GM23338 (cell line): ENCODE results near the gene LRRC27.

Source experiments
- CREB1 ChIP-seq: fragments of 250-450 bp; sonication (Bioruptor Pico); IDR thresholded peaks from 2 replicates; pipeline ENCODE4 v1.5.0; 2020; ENCODE audit warnings: low read depth, mild to moderate bottlenecking, moderate library complexity
- EZH2 ChIP-seq: fragments of 200-600 bp; sonication (generic); IDR thresholded peaks from one replicate; pipeline ENCODE4 v1.8.0; 2017; ENCODE audit warnings: antibody characterized with exemption, mild to moderate bottlenecking, low read depth; ENCODE audit not compliant: unreplicated experiment
- EZH2phosphoT487 ChIP-seq: fragments of 200-600 bp; sonication (generic); IDR thresholded peaks from one replicate; pipeline ENCODE4 v1.8.1; 2018; ENCODE audit warnings: antibody characterized with exemption; ENCODE audit not compliant: unreplicated experiment
- JUNB ChIP-seq: IDR thresholded peaks from one replicate; pipeline ENCODE4 v1.6.1; 2016; ENCODE audit warnings: antibody characterized with exemption; ENCODE audit not compliant: unreplicated experiment
- NANOG ChIP-seq: IDR thresholded peaks from 2 replicates; pipeline ENCODE4 v1.6.1; 2016; ENCODE audit warnings: antibody characterized with exemption, borderline replicate concordance
- POLR2AphosphoS5 ChIP-seq: IDR thresholded peaks from 2 replicates; pipeline ENCODE4 v1.6.1; 2016; ENCODE audit warnings: antibody characterized with exemption, low read depth
- REST ChIP-seq: IDR thresholded peaks from one replicate; pipeline ENCODE4 v1.6.1; 2018; ENCODE audit warnings: antibody characterized with exemption; ENCODE audit not compliant: unreplicated experiment
- STAT1 ChIP-seq: IDR thresholded peaks from one replicate; pipeline ENCODE4 v1.6.1; 2016; ENCODE audit warnings: antibody characterized with exemption; ENCODE audit not compliant: unreplicated experiment
- ZNF114 ChIP-seq: fragments of 250-450 bp; sonication (Bioruptor Pico); IDR thresholded peaks from 2 replicates; pipeline ENCODE4 v1.5.0; 2020; ENCODE audit warnings: mild to moderate bottlenecking, moderate library complexity
- ZNF331 ChIP-seq: fragments of 250-450 bp; sonication (Bioruptor Pico); IDR thresholded peaks from 2 replicates; pipeline ENCODE4 v1.5.0; 2020; ENCODE audit warnings: low read depth, mild to moderate bottlenecking, moderate library complexity
- TF ChIP-seq, protein P1 (sequence below), 2 experiments: fragments of 200-600 bp in 1 of 2; sonication (generic) in 1 of 2; conservative IDR thresholded peaks; 2 replicates each; pipeline versions ENCODE4 v1.5.1 to v1.6.1; 2016 to 2017; ENCODE audit warnings: antibody characterized with exemption in 2 of 2, low read depth in 2 of 2, mild to moderate bottlenecking in 2 of 2, moderate library complexity in 1 of 2
- TF ChIP-seq, protein P2 (sequence below): IDR thresholded peaks from 2 replicates; pipeline ENCODE4 v1.6.1; 2016; ENCODE audit warnings: antibody characterized with exemption

- TF ChIP-seq, protein P1, sequence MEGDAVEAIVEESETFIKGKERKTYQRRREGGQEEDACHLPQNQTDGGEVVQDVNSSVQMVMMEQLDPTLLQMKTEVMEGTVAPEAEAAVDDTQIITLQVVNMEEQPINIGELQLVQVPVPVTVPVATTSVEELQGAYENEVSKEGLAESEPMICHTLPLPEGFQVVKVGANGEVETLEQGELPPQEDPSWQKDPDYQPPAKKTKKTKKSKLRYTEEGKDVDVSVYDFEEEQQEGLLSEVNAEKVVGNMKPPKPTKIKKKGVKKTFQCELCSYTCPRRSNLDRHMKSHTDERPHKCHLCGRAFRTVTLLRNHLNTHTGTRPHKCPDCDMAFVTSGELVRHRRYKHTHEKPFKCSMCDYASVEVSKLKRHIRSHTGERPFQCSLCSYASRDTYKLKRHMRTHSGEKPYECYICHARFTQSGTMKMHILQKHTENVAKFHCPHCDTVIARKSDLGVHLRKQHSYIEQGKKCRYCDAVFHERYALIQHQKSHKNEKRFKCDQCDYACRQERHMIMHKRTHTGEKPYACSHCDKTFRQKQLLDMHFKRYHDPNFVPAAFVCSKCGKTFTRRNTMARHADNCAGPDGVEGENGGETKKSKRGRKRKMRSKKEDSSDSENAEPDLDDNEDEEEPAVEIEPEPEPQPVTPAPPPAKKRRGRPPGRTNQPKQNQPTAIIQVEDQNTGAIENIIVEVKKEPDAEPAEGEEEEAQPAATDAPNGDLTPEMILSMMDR (conservative IDR thresholded peaks at IDR 0.05; ENCODE audit: low read depth in 2 of 2) = no peak
- TF ChIP-seq REST (no peak), ZNF114 (CRISPR knock-in tag) (no peak), CREB1 (no peak), EZH2 (no peak), NANOG (no peak), POLR2AphosphoS5 (no peak), JUNB (no peak), EZH2phosphoT487 (no peak), STAT1 (no peak), ZNF331 (CRISPR knock-in tag) (no peak)
- TF ChIP-seq, protein P2, sequence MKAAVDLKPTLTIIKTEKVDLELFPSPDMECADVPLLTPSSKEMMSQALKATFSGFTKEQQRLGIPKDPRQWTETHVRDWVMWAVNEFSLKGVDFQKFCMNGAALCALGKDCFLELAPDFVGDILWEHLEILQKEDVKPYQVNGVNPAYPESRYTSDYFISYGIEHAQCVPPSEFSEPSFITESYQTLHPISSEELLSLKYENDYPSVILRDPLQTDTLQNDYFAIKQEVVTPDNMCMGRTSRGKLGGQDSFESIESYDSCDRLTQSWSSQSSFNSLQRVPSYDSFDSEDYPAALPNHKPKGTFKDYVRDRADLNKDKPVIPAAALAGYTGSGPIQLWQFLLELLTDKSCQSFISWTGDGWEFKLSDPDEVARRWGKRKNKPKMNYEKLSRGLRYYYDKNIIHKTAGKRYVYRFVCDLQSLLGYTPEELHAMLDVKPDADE = no peak
Measured at GRCh38 chr10:132391676-132392020, 59.7 kb downstream of the LRRC27 start.
